DOHH2 (cell line): ENCODE results near the gene CAPZB.
"Not testable (repeated sequence)": the region's sequence is repeated elsewhere in the genome, so short reads cannot be mapped to it uniquely, and the experiment has no call there.

ENCODE experiments used
- H3F3A ChIP-seq: fragments of 200-600 bp; sonication (generic), shearing (Covaris generic); 2 replicates; pipeline ENCODE4 v1.6.0; 2016; ENCODE audit warnings: antibody characterized with exemption, mild to moderate bottlenecking; ENCODE audit not compliant: control insufficient read depth, insufficient read depth
- H3K27ac ChIP-seq: fragments of 200-600 bp; sonication (generic); 2 replicates; pipeline ENCODE4 v1.5.1; 2014; ENCODE audit warnings: low read depth, mild to moderate bottlenecking, low read length, moderate library complexity
- H3K27me3 ChIP-seq: fragments of 200-600 bp; sonication (generic); 2 replicates; pipeline ENCODE4 v1.6.1; 2014; ENCODE audit warnings: mild to moderate bottlenecking, low read length, mixed read lengths; ENCODE audit not compliant: control insufficient read depth
- H3K36me3 ChIP-seq: fragments of 200-600 bp; sonication (generic); 2 replicates; pipeline ENCODE4 v1.6.1; 2014; ENCODE audit warnings: mild to moderate bottlenecking, low read length, moderate library complexity, mixed read lengths; ENCODE audit not compliant: control insufficient read depth
- H3K4me1 ChIP-seq: fragments of 200-600 bp; sonication (generic); 2 replicates; pipeline ENCODE4 v1.6.1; 2014; ENCODE audit warnings: mild to moderate bottlenecking, low read length, mixed read lengths; ENCODE audit not compliant: control insufficient read depth
- H3K4me2 ChIP-seq: fragments of 200-600 bp; sonication (generic); 2 replicates; pipeline ENCODE4 v1.6.0; 2014; ENCODE audit warnings: mild to moderate bottlenecking, low read length, moderate library complexity
- H3K4me3 ChIP-seq: fragments of 200-600 bp; sonication (generic); 2 replicates; pipeline ENCODE4 v1.5.1; 2014; ENCODE audit warnings: mild to moderate bottlenecking, low read length, mixed read lengths
- H3K79me2 ChIP-seq: fragments of 200-600 bp; sonication (generic); 2 replicates; pipeline ENCODE4 v1.6.1; 2014; ENCODE audit warnings: mild to moderate bottlenecking, low read length, mixed read lengths; ENCODE audit not compliant: control insufficient read depth
- H3K9me2 ChIP-seq: fragments of 200-600 bp; sonication (generic); replicated peaks from 2 replicates; pipeline ENCODE4 v1.6.1; 2014; ENCODE audit warnings: mild to moderate bottlenecking, low read length, mixed read lengths; ENCODE audit not compliant: control insufficient read depth
- H3K9me3 ChIP-seq: fragments of 200-600 bp; sonication (generic); 2 replicates; pipeline ENCODE4 v1.6.1; 2014; ENCODE audit warnings: antibody characterized with exemption, low read length, mixed read lengths; ENCODE audit not compliant: control insufficient read depth, insufficient read depth
- H4K20me1 ChIP-seq: fragments of 200-600 bp; sonication (generic); 2 replicates; pipeline ENCODE4 v1.6.0; 2014; ENCODE audit warnings: low read depth, mild to moderate bottlenecking, antibody characterized with exemption, low read length, moderate library complexity; ENCODE audit not compliant: control insufficient read depth, insufficient read depth
- CTCF ChIP-seq: fragments of 200-600 bp; sonication (generic); IDR thresholded peaks from one replicate; pipeline ENCODE4 v1.5.1; 2014; ENCODE audit warnings: antibody characterized with exemption, mild to moderate bottlenecking, low read depth, low read length; ENCODE audit not compliant: poor library complexity, severe bottlenecking
- EZH2phosphoT487 ChIP-seq: fragments of 200-600 bp; sonication (generic); IDR thresholded peaks from 2 replicates; pipeline ENCODE4 v1.6.1; 2017; ENCODE audit warnings: borderline replicate concordance, mild to moderate bottlenecking, antibody characterized with exemption, low read length, moderate library complexity, mixed read lengths

The CAPZB gene

GRCh38 chr1:19307794-19308508 lies 177.4 kb downstream of the CAPZB start:
- Histone ChIP-seq H3K9me2 (no peaks in the 10 kb centered on the region), H3K27me3 (no peaks in the 10 kb centered on the region), H3K4me3 (no peak overlapping the region), H3K27ac (no peak overlapping the region), H3F3A (peaks cover 4% of the 10 kb centered on the region), H3K36me3 (peaks cover 51% of the 10 kb centered on the region), H3K9me3 (no peaks in the 10 kb centered on the region), H3K4me2 (no peak overlapping the region), H3K79me2 (peaks cover 25% of the 10 kb centered on the region), H4K20me1 (no peaks in the 10 kb centered on the region), H3K4me1 (peaks cover 16% of the 10 kb centered on the region)
- TF ChIP-seq EZH2phosphoT487: no peak

GRCh38 chr1:19306941-19307340 lies 178.4 kb downstream of the CAPZB start:
- Histone ChIP-seq H3F3A (0 out of 2 replicates have a peak, but pooled peaks cover 3% of the 10 kb centered on the region), H3K4me1 (peaks cover 10% of the 10 kb centered on the region), H3K79me2 (peaks cover 18% of the 10 kb centered on the region), H3K27me3 (no peaks in the 10 kb centered on the region), H3K27ac (no peak overlapping the region), H3K9me2 (no peaks in the 10 kb centered on the region), H3K4me2 (no peak overlapping the region), H4K20me1 (no peaks in the 10 kb centered on the region), H3K9me3 (no peaks in the 10 kb centered on the region), H3K4me3 (no peak overlapping the region), H3K36me3 (peaks cover 54% of the 10 kb centered on the region)
- TF ChIP-seq CTCF: no peak
- TF ChIP-seq EZH2phosphoT487: no peak

GRCh38 chr1:19305880-19306279 lies 179.5 kb downstream of the CAPZB start:
- Histone ChIP-seq H3K9me3 (no peaks in the 10 kb centered on the region), H3K4me2 (no peak overlapping the region), H3K9me2 (no peaks in the 10 kb centered on the region), H3K79me2 (peaks cover 8% of the 10 kb centered on the region), H3K36me3 (peaks cover 50% of the 10 kb centered on the region), H3K4me1 (peaks cover 4% of the 10 kb centered on the region), H3K27me3 (no peaks in the 10 kb centered on the region), H4K20me1 (no peaks in the 10 kb centered on the region), H3F3A (0 out of 2 replicates have a peak, but pooled peaks cover 3% of the 10 kb centered on the region), H3K4me3 (no peak overlapping the region), H3K27ac (no peak overlapping the region)
- TF ChIP-seq EZH2phosphoT487 (no peak), CTCF (no peak)

- not testable (repeated sequence) for H3K79me2 ChIP-seq, H3K9me3 ChIP-seq, H3K4me1 ChIP-seq, H3K27me3 ChIP-seq, H3K9me2 ChIP-seq, H3K4me2 ChIP-seq, H3F3A ChIP-seq, H3K27ac ChIP-seq, H4K20me1 ChIP-seq, H3K4me3 ChIP-seq
- peaks cover 50% of the 10 kb centered on the region for H3K36me3 ChIP-seq
Measured at GRCh38 chr1:19304081-19304480, 181.3 kb downstream of the CAPZB start.
